ENCODE data around the gene DLG4.

DLG4 gene

DNA sequence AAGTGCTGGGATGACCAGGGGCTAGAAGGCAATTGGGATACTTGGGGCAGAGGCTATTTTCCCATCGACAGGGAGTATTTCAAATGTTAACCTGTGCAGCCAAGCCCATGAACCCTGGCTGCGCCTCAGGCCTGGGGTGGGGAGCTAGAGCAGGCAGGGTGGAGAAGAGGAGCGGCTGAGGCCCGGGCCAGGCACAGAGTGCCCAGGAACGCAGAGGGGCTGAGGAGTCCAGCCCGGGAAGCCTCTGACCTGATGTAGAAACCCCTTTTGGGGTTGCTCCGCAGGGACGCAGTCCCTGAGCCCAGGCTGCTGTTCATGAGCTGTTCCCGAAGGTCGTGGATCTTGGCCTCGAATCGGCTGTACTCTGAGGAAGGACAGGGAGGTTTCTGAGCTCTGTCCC, 23.7 kb downstream of the DLG4 start:
- H3K4me3 ChIP-seq (ENCODE audit: low read depth, low read length) = no peak overlapping the region
- DNase-seq (ENCODE audit: low read depth) = no peak
- in situ Hi-C loops (cut with HindIII; ENCODE audit: low sequenced_read_pairs) = no loop called here
- TF ChIP-seq CTCF (IDR thresholded peaks at IDR 0.05; ENCODE audit: low read depth, low read length, missing control alignments) = no peak

- no peak overlapping the region for H3K4me3 ChIP-seq (ENCODE audit: low read depth, low read length)
- no peak for TF ChIP-seq CTCF (IDR thresholded peaks at IDR 0.05; ENCODE audit: low read depth, low read length, missing control alignments)
- no peak for DNase-seq (ENCODE audit: low read depth)
- in situ Hi-C loops (cut with HindIII; ENCODE audit: low sequenced_read_pairs) = no loop called here
These were observed 27.2 kb downstream of the DLG4 start for GRCh38 chr17:7192271-7192937.

- no peak for DNase-seq (ENCODE audit: low read depth)
- H3K4me3 ChIP-seq (ENCODE audit: low read depth, low read length) = no peak overlapping the region
- TF ChIP-seq CTCF (IDR thresholded peaks at IDR 0.05; ENCODE audit: low read depth, low read length, missing control alignments) = no peak
- in situ Hi-C loops (cut with HindIII; ENCODE audit: low sequenced_read_pairs) = no loop called here
These were observed 27.9 kb downstream of the DLG4 start for GRCh38 chr17:7191571-7192270.

- in situ Hi-C loops (cut with HindIII; ENCODE audit: low sequenced_read_pairs) = no loop called here
These were observed 28.6 kb downstream of the DLG4 start for GRCh38 chr17:7191069-7191468.

DNA sequence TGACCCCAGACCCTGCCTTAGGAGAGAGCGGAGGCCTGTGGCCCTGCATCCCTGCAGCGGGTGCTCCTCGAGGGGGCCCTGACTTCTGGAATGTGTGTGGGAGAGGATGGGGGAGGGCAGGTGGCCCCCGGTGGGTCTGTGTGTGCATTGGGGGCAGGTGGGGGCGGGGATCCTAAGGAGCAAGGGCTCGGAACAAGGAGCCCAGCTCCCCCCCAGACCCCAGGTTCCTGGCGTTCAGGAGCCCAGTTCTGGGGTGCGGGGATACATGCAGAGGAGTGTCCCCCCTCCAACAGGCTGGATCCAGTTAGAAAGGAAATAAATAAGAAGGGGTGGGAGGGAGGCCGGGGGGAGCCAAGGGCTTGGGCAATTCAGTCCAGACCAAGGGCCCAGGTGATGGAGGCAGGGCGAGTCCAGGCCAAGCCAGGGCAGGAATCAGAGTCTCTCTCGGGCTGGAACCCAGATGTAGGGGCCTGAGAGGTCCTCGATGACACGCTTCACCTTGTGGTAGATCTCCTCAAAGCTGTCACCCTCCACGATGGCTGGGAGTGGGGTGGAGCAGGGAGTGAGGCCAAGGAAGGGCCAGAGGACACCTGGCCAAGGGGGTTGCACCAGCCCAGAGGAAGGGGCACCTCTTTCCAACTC, 29.2 kb downstream of the DLG4 start:
- no peak for TF ChIP-seq CTCF (IDR thresholded peaks at IDR 0.05; ENCODE audit: low read depth, low read length, missing control alignments)
- DNase-seq (ENCODE audit: low read depth) = no peak
- in situ Hi-C loops (cut with HindIII; ENCODE audit: low sequenced_read_pairs) = no loop called here
- H3K4me3 ChIP-seq (ENCODE audit: low read depth, low read length) = no peak overlapping the region

More at GRCh38 chr17:7191069-7191468, 28.6 kb downstream of the DLG4 start:
- no peak overlapping the region for H3K4me3 ChIP-seq (ENCODE audit: low read depth, low read length)
- DNase-seq (ENCODE audit: low read depth) = no peak
- TF ChIP-seq CTCF (IDR thresholded peaks at IDR 0.05; ENCODE audit: low read depth, low read length, missing control alignments) = no peak

- TF ChIP-seq CTCF (IDR thresholded peaks at IDR 0.05; ENCODE audit: low read depth, low read length, missing control alignments) = no peak
- H3K4me3 ChIP-seq (ENCODE audit: low read depth, low read length) = no peak overlapping the region
- in situ Hi-C loops (cut with HindIII; ENCODE audit: low sequenced_read_pairs) = no loop called here
- DNase-seq (ENCODE audit: low read depth) = no peak
These were observed 33.4 kb downstream of the DLG4 start for GRCh38 chr17:7186241-7186640.
